Stomach (tissue), 4 donors: ENCODE results near the gene ETNK2.

Source experiments
- CTCF ChIP-seq, 7 experiments: fragments of 450-650 bp in 4 of 7; fragments of 200-600 bp in 3 of 7; sonication (generic) in 3 of 7; IDR thresholded peaks; one replicate each; pipeline ENCODE4 v1.5.1; 2016 to 2019; ENCODE audit warnings: antibody characterized with exemption in 7 of 7, control low read depth in 2 of 7, mild to moderate bottlenecking in 1 of 7
- POLR2A ChIP-seq, 4 donors: fragments of 450-650 bp; IDR thresholded peaks; one replicate each; pipeline ENCODE4 v1.6.1; 2016; ENCODE audit warnings: antibody characterized with exemption in 4 of 4, control low read depth in 2 of 4, mild to moderate bottlenecking in 1 of 4, moderate library complexity in 1 of 4
- POLR2AphosphoS5 ChIP-seq, 3 donors: sonication (generic); formaldehyde crosslinking; IDR thresholded peaks; one replicate each; pipeline ENCODE4 v1.6.1; 2016; ENCODE audit warnings: antibody characterized with exemption in 3 of 3

DNA sequence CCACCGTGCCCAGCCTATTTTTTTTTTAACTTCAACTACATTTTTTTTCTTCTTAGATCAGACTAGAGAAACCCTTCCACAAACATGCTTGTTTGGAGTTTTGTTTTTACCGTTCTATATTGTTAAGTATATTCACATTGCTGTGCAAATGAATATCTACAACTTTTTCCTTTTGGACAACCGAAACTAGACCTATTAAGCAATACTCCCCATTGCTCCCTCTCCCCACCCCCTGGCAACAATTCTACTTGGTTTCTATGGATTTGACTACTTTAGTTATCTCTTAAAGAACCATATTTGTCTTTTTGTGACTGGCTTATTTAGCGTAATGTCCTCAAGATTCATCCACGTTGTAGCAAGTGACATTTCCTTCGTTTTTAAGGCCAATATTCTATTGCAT, 19.1 kb downstream of the ETNK2 start:
- TF ChIP-seq CTCF (IDR thresholded peaks at IDR 0.05) (no peak), POLR2A (IDR thresholded peaks at IDR 0.05) (no peak), POLR2AphosphoS5 (IDR thresholded peaks at IDR 0.05) (no peak)
